Kidney epithelial cell (primary cell): ENCODE results near the gene MCM3. TPM values are rescaled to one million over a fixed set of nuclear protein-coding genes. Genes with fewer than 3 reads are reported as not detected.

Source experiments
- DNase-seq: peaks from one replicate; pipeline ENCODE4 v3.0.0-alpha.2; 2010; ENCODE audit warnings: low read depth
- H3K27me3 ChIP-seq: 2 replicates; pipeline ENCODE4 v1.6.0; 2011; ENCODE audit warnings: low read length; ENCODE audit not compliant: control insufficient read depth, insufficient read depth
- H3K36me3 ChIP-seq: 2 replicates; pipeline ENCODE4 v1.5.1; 2011; ENCODE audit warnings: low read length; ENCODE audit not compliant: control insufficient read depth, insufficient read depth
- H3K4me3 ChIP-seq: 2 replicates; pipeline ENCODE4 v1.5.1; 2011; ENCODE audit warnings: low read depth, mild to moderate bottlenecking, control low read depth, low read length
- total RNA-seq: library from RNA; depleted of rRNA; stranded (reverse); fragments of >200 nt; gene quantifications from 2 replicates; pipeline ENCODE4 v1.2.3, GENCODE V29; 2015
- TF ChIP-seq, protein P1 (sequence below): IDR thresholded peaks from 2 replicates; pipeline ENCODE4 v1.5.1; 2011; ENCODE audit warnings: mild to moderate bottlenecking, moderate library complexity, low read length, control low read depth, inconsistent platforms; ENCODE audit not compliant: insufficient read depth, poor library complexity, severe bottlenecking

Gene MCM3
- total RNA-seq, 1 donor from 2014 or later = 37.1 TPM

- no peak for DNase-seq
- H3K4me3 ChIP-seq = no peak overlapping the region
- no peaks in the 10 kb centered on the region for H3K27me3 ChIP-seq
- H3K36me3 ChIP-seq = peaks cover 3% of the 10 kb centered on the region
- TF ChIP-seq, protein P1, sequence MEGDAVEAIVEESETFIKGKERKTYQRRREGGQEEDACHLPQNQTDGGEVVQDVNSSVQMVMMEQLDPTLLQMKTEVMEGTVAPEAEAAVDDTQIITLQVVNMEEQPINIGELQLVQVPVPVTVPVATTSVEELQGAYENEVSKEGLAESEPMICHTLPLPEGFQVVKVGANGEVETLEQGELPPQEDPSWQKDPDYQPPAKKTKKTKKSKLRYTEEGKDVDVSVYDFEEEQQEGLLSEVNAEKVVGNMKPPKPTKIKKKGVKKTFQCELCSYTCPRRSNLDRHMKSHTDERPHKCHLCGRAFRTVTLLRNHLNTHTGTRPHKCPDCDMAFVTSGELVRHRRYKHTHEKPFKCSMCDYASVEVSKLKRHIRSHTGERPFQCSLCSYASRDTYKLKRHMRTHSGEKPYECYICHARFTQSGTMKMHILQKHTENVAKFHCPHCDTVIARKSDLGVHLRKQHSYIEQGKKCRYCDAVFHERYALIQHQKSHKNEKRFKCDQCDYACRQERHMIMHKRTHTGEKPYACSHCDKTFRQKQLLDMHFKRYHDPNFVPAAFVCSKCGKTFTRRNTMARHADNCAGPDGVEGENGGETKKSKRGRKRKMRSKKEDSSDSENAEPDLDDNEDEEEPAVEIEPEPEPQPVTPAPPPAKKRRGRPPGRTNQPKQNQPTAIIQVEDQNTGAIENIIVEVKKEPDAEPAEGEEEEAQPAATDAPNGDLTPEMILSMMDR = no peak
These were observed 23.9 kb downstream of the MCM3 start for GRCh38 chr6:52260634-52261033.

GRCh38 chr6:52255434-52255833, 29.1 kb downstream of the MCM3 start:
- H3K27me3 ChIP-seq = no peaks in the 10 kb centered on the region
- H3K4me3 ChIP-seq = no peak overlapping the region
- no peaks in the 10 kb centered on the region for H3K36me3 ChIP-seq
- no peak for DNase-seq
- TF ChIP-seq, protein P1 = no peak

DNA sequence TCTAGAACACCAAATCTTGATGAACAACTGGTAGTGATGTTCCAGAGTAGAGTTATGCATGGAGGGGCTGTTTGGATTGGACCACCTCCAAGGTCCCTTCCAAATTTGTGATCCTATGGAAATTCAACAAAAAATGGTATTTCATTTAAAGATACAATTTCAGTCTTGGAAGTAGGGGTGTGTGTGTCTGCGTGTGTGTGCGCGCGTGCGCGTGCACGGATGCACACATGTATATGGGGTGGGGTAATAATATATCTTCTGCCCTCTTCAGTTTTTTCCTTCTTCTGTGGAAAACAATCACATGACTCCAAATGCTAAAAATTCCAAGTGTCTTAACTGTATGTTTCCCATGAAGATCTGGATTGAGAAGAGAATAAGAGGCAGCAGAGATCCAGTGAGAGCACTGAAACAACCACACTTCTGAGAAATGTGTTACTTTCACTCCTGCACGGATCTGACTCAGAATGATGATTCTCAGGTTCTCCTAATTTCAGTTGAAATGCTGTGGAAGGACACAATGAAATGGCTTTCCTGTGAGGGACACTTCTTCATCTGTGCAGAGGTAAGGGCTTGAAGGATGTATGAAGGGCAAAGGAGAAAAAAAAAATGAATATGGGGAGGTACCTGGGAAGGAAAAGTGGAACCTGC, 29.7 kb downstream of the MCM3 start:
- Histone ChIP-seq H3K4me3 (no peak overlapping the region), H3K36me3 (no peaks in the 10 kb centered on the region), H3K27me3 (no peaks in the 10 kb centered on the region)
- no peak for DNase-seq
- TF ChIP-seq, protein P1 = no peak

GRCh38 chr6:52253494-52253893, 31.0 kb downstream of the MCM3 start:
- no peak for DNase-seq
- TF ChIP-seq, protein P1 = no peak
- H3K4me3 ChIP-seq = no peak overlapping the region
- H3K36me3 ChIP-seq = no peaks in the 10 kb centered on the region
- no peaks in the 10 kb centered on the region for H3K27me3 ChIP-seq

DNA sequence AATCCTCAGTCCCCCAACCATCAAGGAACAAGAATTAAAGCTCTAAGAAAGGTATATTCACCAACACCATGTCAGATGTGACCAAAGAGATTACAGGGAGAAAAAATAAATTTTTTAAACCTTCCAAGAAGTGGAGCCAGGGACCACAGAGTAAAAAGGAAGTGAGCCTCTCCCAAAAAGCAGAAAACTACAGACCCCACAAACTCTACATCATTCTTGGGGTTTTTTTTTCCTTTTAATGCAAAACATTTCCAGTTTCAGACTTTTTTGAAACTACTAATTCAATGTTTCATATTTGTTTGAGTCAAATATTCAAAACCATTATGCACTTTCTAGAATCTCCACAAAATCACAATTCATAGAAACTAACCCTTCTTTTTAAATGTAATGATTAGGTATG, 33.4 kb downstream of the MCM3 start:
- no peak for DNase-seq
- TF ChIP-seq, protein P1 = no peak
- no peaks in the 10 kb centered on the region for H3K36me3 ChIP-seq
- no peak overlapping the region for H3K4me3 ChIP-seq
- H3K27me3 ChIP-seq = no peaks in the 10 kb centered on the region

DNA sequence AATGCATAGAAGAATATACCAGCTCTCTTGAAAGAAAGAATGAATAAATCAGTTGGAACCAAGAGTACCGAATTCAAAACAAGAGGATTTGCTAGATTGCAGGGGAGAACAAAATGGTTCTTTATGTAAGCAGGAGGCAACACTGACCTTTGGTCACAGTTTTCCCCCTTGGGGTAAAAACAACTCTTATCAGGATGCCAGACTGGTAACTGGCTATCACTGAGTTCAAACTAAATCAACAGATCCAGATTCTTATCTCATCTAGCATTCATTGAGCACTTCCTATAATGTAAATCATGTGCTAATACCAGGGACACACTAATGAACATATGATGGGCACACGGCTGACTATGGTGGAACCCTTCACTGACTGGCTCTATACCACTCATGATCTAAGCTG, 35.5 kb downstream of the MCM3 start:
- no peaks in the 10 kb centered on the region for H3K36me3 ChIP-seq
- no peaks in the 10 kb centered on the region for H3K27me3 ChIP-seq
- TF ChIP-seq, protein P1 = no peak
- no peak overlapping the region for H3K4me3 ChIP-seq
- no peak for DNase-seq
